GM19025 (cell line): ENCODE results near the gene ENAH.
"Not testable (repeated sequence)": the region's sequence is repeated elsewhere in the genome, so short reads cannot be mapped to it uniquely, and the experiment has no call there.

ENCODE experiments used
- ATAC-seq: cut with Tn5 transposase; IDR thresholded peaks from one replicate; pipeline ENCODE4 v1.9.1; 2021; ENCODE audit warnings: mild to moderate bottlenecking, low read depth, moderate library complexity; ENCODE audit not compliant: unreplicated experiment

The ENAH gene

DNA sequence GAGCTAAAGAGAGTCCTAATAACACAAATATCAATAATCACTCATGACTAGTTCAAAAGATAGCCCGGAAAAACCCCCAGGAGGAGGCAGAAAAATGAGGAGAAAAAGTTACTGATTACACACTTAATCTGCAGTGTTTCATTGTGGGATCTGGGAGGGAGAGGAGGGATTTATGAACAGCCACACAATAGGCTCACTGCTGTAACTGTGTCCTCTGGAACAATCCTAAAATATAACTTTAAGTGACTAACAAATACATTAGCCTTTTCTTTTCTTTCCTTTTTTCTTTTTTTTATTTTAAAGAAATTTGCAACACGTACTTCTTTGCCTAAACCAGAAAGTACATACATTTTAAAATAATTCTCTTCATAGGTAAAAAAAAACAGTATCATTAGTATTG, 118.8 kb downstream of the ENAH start:
- no peak for ATAC-seq

DNA sequence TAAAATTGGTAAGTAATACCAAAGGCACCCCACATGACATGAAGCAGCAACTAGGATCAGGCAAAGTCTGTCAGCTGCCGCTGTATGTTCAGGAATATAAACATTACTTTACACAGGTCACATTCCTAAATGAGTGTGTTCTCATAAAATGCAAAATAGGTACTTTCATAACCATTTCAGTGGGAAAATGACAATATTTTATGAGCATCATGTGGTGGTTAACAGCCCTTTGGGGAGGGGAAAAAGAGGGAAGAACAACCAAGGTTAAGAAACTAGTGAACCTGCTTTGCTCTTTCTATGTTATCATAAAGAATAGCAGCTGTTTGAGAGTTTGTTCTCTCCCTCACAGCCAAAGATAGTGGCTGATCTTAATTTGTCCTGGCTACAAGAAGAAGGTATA, 119.7 kb downstream of the ENAH start:
- ATAC-seq: no peak

DNA sequence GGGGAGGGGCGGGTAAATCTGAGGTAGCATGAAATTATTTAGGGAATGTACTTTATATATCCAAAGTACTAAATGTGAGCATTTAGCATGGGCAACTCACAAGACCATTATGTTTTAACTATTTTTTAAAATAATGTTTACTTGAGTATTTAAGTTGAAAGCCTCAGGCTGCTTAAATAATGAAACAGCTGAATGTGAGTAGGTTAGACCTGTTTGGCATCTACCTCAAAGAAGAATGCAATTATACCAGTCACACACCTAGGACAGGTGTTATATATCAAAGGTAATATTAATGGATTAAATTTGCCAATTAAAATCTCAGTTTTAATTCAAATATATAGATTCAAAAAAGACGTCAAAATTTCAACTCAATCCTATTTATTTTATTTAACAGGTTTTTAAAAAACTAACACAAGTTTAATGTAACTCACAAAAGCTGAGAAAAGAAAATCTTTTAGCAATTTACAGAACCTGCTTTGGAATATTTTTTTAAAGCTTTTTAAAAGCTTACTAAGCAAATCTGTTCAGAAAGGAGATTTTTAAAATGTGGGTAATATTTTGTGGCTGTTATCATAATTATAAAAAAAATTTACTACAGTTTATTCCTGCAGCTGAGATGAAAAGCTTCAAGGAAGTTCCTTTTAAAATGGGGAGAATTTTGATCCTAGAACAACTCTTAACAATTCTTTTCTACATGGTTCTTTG, 120.5 kb downstream of the ENAH start:
- no peak for ATAC-seq

DNA sequence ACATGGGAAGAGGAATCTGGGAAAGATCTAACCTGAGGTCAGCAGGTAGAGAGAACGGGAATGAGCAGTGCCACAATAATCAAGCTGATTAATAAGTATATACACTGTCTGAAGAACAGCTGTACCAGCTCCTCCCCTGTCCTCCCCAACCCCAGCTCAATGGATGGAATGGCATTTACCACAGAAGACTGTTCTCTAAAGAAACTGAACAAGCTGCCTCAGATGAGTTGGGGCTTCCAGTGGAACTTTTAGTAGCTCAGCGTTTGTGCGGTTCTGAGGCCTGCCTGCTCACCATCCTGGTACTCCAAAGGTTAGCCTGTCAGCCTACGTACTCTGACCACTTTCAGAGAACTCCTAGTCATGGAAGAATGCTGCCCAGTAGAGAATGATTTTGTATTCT, 123.2 kb downstream of the ENAH start:
- ATAC-seq: no peak

DNA sequence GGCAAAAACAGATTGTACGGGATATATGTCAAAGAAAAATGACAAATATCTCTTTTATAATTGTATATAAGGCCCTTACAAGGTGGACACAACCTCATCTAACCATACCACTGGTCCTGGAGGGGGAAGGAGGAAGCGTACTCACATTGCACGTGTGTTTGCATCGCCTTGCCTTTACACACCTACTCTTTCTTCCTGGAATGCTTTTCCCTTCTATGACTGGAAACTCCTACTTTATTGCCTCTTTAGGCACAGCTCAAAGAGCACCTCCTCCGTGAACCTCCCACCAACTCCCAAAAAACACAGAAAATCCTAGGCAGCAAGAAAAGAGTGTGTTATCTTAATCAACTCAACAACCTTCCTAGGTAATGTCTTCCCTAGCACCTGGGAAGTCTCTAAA, 125.3 kb downstream of the ENAH start:
- no peak for ATAC-seq

DNA sequence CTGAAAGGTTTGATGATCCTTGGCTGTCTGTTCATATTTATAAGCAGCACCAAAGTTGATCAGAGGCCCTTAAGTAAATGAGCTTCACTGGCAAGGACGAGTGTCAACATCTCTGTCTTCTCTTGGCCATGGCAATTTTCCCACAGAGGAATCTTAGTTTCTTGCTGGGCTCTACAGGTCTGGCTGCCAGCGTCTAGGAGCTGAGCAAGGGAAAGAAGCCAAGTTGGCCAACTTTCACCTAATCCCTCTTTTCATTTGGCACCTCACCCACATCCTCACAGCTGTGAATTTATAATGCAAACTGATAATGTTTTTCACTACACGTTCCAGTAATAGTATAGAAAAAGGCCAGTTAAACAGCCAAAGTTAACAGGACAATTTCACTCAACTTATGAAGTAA, 126.0 kb downstream of the ENAH start:
- ATAC-seq: no peak

DNA sequence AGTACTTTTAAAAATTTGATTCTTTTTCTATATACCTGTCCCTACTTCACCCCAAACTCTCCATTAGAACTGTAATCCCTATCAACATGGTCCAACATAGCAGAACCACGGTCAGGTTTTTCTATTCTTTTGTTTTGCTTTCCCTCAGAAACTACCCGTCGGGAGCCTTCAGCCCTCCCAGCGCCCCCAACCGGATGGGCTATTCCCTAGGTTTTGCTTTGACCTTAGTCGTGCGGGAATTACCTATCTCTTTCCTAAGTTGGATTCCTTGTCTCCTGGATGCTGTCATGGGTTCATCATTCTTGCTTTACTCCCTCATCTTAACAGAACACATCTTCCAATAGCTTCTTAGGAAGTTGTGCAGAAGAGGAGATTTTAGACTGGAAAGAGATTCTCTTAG, 127.5 kb downstream of the ENAH start:
- ATAC-seq: no peak

DNA sequence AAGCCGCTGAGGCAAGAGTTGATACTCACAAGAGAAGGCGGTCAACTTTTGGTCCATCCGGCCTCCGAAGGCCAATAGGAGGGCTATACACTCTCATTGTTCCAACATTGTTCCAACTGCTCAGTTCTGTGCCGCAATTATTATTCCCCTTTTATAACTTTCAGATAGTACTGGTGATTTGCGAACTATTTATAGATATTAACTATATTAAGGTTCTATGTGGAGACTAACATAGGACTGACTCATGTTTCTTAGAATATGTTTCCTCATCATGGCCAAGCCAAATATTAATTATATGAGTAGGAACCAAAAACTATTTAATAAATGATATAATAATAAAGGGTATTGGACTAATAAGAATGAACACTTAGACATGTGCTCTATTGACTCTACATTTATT, 128.4 kb downstream of the ENAH start:
- ATAC-seq: no peak

DNA sequence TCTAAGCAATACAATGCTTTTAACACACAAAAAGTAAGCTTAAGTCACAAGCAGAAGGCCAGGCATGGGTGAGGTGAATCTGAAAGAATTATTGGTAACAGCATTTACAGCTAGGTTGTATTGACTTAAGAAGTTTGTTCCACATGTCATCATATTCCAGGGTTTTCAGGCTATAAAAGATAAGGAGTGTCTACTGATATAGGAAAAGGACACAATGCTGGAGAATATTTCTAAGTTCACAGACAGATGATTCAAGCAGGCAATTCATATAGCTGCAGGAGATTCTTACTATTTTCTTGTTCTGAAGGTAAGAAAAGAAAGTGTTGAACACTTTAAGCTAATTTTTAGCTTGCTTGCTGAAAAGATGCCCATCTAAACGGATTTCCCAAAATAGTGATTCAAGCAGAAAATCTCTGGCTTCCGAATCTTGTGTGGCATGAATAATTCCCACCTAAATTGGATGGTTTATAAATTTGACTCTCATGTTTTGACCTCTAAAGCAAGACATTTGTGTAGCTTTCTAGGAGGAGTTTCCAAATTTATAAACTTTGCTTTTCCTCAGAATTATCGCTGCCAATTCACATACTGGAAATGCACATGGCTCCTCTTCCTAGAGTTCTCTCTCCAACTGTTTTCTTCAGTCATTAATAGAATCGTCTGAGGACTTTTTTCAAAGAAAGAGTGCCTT, 129.5 kb downstream of the ENAH start:
- ATAC-seq: no peak

DNA sequence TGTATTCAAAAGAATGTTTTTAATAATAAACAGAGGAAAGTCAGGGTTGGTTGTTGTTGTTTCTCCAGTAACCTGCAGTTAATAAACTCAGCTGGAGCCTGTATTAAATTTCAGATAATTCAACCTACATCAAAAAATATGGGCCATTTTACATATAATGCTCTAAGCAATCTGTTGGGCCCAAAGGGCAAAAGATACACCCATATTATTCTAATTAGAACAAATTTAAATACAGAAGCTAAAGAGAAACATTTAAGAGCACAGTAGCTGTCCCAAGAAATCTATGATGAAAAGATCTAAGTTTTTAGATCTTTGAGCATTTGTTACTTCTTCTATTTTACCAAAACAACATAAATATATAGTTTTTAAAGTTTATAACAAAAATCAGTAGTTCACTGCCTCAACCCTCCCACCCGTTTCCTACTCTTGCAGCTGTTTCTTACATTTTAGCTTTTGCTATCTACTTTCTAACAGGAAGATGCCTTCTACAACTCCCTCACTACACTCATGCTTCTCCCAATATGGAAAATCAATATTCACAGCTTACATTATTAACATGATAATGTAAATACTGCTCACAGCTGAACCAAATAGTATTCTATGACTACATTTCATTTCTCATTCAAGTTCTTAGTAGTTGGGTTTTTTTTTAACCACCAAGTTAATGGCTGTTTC, 130.2 kb downstream of the ENAH start:
- no peak for ATAC-seq

DNA sequence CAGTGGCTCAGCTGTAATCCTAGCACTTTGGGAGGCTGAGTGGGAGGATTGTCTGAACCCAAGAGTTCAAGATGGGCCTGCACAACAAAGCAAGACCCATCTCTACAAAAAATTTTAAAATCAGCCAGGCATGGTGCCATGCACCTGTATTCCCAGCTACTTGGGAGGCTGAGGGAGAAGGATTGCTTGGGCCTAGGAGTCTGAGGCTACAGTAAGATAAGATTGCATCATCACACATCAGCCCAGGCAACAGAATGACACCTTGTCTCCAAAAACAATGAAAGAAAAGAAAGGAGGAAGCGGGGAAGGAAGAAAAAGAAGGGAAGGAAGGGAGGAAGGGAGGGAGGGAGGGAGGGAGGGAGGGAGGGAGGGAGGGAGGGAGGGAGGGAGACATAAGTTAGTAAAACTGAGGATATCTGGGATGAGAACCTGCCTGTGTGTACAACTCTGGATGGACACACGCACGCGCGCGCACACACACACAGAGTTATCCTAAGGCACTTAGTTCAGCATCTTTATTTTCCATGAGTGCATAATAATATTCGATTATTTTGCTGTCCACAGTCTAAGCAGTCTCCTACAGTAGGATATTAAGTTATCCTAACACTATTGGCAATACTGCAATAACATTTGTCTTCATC, 132.2 kb downstream of the ENAH start:
- no peak for ATAC-seq

DNA sequence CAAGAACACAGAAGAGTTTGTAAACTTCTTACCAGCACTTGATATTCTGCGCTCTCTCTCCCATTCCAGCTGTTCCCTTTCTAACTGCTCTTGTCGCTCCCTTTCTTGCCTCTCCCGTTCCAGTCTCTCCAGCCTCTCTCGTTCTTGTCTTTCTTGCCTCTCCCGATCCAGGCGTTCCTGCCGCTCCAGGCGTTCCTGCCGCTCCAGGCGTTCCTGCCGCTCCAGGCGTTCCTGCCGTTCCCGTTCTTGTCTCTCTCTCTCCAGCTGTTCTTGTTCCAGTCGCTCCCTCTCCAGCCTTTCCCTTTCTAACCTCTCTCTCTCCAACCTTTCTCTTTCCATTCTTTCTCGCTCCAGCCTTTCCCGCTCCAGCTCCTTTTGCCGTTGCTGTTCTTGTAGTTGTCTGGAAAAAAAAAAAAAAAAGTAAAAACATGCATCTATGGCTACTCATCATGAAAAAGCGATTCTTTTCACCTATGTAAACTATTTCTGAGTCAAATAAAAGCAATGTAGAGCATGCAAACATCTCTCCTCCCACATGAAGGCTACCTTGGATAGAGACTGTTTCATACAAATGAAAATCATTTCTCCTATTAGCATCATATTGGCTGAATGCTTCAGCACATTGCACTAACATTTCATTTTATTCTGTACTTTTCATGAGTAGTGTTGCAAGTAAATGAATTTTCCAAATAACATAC, 133.6 kb downstream of the ENAH start:
- ATAC-seq: no peak

DNA sequence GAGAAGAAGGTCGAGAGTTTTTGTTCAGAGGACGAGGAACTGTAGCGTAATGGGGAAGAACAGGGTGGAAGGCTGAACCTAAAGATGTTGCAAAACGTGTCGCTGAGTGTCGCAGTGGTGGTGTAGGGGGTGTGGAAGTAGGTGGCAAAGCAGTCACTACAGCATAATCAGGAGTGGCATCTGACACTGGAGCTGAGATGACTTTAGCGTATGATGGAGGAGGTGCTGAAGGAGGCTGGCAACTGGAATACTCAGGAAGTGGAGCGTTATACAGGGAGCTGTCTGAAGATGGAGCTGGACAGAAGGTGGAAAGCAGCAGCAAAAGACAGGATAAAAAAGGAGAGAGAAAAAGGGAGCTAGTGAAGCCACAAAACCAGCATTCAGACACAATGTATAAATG, 135.2 kb downstream of the ENAH start:
- no peak for ATAC-seq

DNA sequence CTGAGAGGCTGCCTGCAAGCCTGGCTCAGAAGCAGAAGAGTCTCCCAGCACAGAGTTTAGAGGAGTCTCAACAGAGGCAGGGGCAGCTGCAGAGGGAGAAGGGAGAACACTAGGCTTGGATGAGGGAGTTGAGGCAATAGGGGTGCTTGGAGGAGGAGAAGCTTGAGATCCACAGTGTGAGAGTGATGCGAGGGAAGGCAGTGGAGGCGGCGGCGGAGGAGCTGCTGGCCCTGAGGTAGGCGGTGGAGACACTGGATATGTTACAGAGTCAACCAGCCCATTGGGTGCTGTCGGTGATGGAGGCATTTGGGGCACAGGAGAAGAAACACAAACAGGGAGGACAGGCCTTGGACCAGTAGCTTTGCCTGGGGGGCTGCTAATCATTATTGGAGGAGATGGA, 135.7 kb downstream of the ENAH start:
- no peak for ATAC-seq

DNA sequence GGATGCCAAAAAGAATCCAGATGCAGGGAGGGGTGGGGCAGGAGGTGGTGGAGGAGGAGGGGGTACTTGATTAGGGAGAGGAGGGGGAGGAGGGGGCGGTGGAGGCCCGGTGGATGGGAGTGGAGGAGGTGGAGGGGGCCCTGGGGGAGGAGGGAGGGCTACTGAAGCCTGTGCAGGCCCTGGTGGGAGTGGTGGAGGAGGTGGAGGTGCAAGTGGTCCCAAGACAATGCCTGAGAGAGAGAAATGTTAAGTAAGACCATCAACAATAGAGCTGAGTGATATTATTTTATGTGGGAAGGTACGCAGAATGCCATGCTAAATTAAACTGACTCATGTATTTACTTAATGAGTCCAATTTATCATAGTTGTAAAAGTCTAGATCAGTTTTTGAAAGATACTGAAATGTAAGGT, 138.2 kb downstream of the ENAH start:
- ATAC-seq: no peak

DNA sequence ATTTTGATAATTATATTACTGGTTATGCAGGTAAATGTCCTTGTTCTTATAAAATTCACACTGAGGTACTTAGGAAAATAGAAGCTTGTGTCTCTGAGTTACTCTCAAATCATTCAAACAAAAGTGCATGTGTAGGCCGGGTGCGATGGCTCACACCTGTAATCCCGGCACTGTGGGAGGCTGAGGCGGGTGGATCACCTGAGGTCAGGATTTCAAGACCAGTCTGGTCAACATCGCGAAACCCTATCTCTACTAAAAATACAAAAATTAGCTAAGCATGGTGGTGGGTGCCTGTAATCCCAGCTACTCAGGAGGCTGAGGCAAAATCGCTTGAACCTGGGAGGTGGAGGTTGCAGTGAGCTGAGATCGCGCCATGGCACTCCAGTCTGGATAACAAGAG, 139.3 kb downstream of the ENAH start:
- ATAC-seq: not testable (repeated sequence)

DNA sequence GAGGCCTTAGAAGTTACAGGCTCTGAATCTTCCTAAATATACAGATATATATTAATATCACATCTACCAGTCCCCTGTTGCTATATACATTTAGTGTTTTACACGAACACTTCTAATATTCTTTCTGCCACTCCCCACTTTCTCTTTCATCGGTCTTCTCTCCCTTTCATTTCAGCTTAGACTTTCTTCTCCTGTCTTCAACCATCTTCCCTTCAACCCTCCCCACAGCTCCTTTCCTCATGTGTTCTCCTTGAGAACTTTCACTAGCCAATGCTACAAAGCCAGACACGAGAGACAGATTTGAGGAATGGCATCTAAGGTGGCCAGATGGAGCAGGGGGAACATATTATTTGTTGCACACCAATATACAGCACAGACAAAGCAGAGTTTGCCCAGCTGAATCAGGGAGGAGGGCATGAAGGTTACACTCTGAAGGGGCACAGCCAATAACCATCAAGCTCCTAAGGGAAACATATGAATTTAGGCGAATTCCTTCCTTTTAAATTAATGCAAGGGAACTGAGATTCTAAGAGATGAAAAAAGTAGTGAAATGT, 141.0 kb downstream of the ENAH start:
- ATAC-seq: no peak

DNA sequence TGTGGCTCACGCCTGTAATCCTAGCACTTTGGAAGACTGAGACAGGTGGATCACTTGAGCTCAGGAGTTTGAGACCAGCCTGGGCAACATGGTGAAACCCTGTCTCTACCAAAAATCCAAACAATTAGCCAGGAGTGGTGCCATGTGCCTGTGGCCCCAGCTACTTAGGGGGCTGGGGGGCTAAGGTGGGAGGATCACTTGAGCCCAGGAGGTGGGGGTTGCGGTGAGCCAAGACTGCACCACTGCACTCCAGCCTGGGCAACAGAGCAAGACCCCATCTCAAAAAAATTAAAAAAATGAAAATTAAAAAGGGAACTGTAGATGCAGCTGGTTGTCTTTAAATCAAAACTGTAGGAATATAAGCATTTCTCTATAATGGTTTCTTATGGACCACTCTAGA, 142.2 kb downstream of the ENAH start:
- not testable (repeated sequence) for ATAC-seq

DNA sequence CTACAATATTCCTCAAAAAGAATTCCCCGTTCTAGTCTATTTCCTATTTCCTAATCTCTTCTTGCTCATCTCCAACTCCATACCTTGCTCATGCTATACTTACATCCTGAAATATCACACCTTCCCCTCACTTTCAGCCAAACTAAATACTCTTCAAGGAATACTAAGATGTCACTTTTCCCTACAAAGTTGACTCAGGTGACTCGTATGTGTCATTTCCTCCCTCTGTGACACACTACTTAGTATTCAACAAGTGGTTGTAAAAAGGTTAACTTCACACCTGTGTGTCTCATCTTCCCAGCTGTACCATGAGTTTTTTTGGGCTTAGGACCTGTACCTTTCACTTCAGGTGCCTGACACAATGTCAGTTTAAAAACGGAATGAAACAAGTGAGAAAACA, 143.2 kb downstream of the ENAH start:
- no peak for ATAC-seq

DNA sequence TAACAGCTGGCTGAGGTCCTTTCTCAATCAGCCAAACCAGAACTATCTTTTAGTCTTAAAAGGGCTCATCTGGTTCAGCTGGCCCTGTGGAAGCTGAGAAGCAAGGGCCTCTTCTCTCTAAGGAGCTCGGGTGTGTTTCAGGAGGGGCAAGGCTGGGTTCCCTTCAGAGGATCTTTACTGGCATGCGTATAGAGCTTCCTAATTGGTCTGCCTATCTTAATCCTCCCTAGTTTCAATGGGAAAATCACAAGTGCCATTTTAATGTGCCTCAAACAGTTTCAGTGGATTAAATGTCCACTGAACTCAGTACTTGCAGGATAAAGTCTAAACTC, 143.6 kb downstream of the ENAH start:
- ATAC-seq: no peak
